Measurements from ENCODE around the gene LBR.

The LBR gene

DNA sequence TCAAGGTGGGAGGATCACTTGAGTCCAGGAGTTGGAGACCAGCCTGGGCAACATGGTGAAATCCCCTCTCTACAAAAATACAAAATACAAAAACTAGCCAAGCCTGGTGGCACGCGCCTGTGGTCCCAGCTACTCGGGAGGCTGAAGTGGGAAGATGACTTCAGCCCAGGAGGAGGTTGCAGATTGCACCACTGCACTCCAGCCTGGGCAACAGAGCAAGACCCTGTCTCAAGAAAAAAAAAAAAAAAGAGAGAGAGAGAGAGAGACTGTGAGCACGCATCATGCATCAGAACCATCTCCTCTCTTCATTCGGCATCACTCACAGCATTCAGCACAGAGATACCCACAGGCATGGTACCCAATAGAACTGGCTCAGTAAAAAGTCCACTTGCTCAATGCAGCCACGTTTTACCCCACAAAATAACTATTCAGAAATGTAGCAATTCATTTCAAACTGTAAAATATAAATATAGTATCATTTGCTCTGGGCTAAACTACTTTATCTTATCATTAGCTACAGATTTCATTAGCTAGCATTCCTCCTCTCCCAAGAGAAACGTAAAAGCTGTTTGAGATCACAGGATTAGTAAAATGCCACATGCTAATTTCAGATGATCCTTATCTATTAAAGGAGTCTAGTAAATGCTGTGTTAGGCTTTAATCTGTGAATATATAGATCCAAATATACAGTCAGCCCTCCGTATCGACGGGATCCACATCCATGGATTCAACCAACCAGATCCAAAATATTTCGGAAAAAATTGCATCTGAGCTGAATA, 11.7 kb downstream of the LBR start:
- Histone ChIP-seq H3K36me3 (ENCODE audit: low read depth) (peaks cover 43% of the 10 kb centered on the region), H3K9me3 (ENCODE audit: severe bottlenecking) (no peaks in the 10 kb centered on the region), H3K4me1 (ENCODE audit: insufficient read depth, poor library complexity, severe bottlenecking) (no peaks in the 10 kb centered on the region), H3K4me3 (ENCODE audit: severe bottlenecking) (no peak overlapping the region), H3K27me3 (ENCODE audit: insufficient read depth, poor library complexity, severe bottlenecking) (no peaks in the 10 kb centered on the region), H3K27ac (ENCODE audit: poor library complexity, severe bottlenecking) (no peak overlapping the region)
- DNase-seq (ENCODE audit: low spot score): no peak
- no peak for ATAC-seq (ENCODE audit: low read depth)
- TF ChIP-seq, protein P1, sequence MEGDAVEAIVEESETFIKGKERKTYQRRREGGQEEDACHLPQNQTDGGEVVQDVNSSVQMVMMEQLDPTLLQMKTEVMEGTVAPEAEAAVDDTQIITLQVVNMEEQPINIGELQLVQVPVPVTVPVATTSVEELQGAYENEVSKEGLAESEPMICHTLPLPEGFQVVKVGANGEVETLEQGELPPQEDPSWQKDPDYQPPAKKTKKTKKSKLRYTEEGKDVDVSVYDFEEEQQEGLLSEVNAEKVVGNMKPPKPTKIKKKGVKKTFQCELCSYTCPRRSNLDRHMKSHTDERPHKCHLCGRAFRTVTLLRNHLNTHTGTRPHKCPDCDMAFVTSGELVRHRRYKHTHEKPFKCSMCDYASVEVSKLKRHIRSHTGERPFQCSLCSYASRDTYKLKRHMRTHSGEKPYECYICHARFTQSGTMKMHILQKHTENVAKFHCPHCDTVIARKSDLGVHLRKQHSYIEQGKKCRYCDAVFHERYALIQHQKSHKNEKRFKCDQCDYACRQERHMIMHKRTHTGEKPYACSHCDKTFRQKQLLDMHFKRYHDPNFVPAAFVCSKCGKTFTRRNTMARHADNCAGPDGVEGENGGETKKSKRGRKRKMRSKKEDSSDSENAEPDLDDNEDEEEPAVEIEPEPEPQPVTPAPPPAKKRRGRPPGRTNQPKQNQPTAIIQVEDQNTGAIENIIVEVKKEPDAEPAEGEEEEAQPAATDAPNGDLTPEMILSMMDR (IDR thresholded peaks at IDR 0.05; ENCODE audit: poor library complexity, severe bottlenecking): no peak

- TF ChIP-seq, protein P1 (IDR thresholded peaks at IDR 0.05; ENCODE audit: poor library complexity, severe bottlenecking): no peak
- ATAC-seq (ENCODE audit: low read depth): no peak
- no peak overlapping the region for H3K4me3 ChIP-seq (ENCODE audit: severe bottlenecking)
- no peaks in the 10 kb centered on the region for H3K4me1 ChIP-seq (ENCODE audit: insufficient read depth, poor library complexity, severe bottlenecking)
- no peak for DNase-seq (ENCODE audit: low spot score)
- no peaks in the 10 kb centered on the region for H3K27me3 ChIP-seq (ENCODE audit: insufficient read depth, poor library complexity, severe bottlenecking)
- H3K36me3 ChIP-seq (ENCODE audit: low read depth): peaks cover 48% of the 10 kb centered on the region
- no peak overlapping the region for H3K27ac ChIP-seq (ENCODE audit: poor library complexity, severe bottlenecking)
- no peaks in the 10 kb centered on the region for H3K9me3 ChIP-seq (ENCODE audit: severe bottlenecking)
Measured at GRCh38 chr1:225415307-225415706, 12.5 kb downstream of the LBR start.

GRCh38 chr1:225413708-225414375, 14.0 kb downstream of the LBR start:
- H3K4me1 ChIP-seq (ENCODE audit: insufficient read depth, poor library complexity, severe bottlenecking): no peaks in the 10 kb centered on the region
- H3K36me3 ChIP-seq (ENCODE audit: low read depth): peaks cover 46% of the 10 kb centered on the region
- TF ChIP-seq, protein P1 (IDR thresholded peaks at IDR 0.05; ENCODE audit: poor library complexity, severe bottlenecking): no peak
- ATAC-seq (ENCODE audit: low read depth): no peak
- no peaks in the 10 kb centered on the region for H3K27me3 ChIP-seq (ENCODE audit: insufficient read depth, poor library complexity, severe bottlenecking)
- no peaks in the 10 kb centered on the region for H3K9me3 ChIP-seq (ENCODE audit: severe bottlenecking)
- H3K4me3 ChIP-seq (ENCODE audit: severe bottlenecking): no peak overlapping the region
- DNase-seq (ENCODE audit: low spot score): no peak
- no peak overlapping the region for H3K27ac ChIP-seq (ENCODE audit: poor library complexity, severe bottlenecking)

- Histone ChIP-seq H3K9me3 (ENCODE audit: severe bottlenecking) (no peaks in the 10 kb centered on the region), H3K4me3 (ENCODE audit: severe bottlenecking) (no peak overlapping the region), H3K27ac (ENCODE audit: poor library complexity, severe bottlenecking) (no peak overlapping the region), H3K4me1 (ENCODE audit: insufficient read depth, poor library complexity, severe bottlenecking) (no peaks in the 10 kb centered on the region), H3K36me3 (ENCODE audit: low read depth) (peaks cover 42% of the 10 kb centered on the region), H3K27me3 (ENCODE audit: insufficient read depth, poor library complexity, severe bottlenecking) (no peaks in the 10 kb centered on the region)
- TF ChIP-seq, protein P1 (IDR thresholded peaks at IDR 0.05; ENCODE audit: poor library complexity, severe bottlenecking): no peak
- DNase-seq (ENCODE audit: low spot score) (no peak), ATAC-seq (ENCODE audit: low read depth) (no peak)
Measured at GRCh38 chr1:225412803-225413351, 15.0 kb downstream of the LBR start.

Measured in RWPE2 (cell line).